Measurements from ENCODE around the gene FHL2.

Gene FHL2

DNA sequence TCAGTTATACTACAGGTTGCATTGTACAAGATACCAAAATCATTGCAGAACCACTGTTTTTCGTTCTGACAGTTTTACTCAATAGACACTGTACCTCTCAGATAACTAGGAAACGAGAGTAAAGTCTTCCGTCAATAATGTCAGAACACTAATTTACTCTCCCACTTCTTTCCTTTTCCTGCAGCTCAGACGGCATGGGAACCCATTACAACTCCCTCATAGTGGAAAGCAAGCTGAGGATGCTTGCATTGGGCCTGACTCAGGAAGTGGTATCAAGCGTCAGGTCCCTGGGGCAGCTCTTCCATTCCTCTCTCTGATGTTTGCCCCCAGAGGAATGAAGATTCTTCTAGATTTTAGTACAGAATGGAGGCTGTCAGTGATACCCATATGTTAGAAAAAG, 23.9 kb upstream of the FHL2 start:
- no peak for DNase-seq (ENCODE audit: extremely low read depth in 1 of 2, low read depth in 1 of 2)

- no peak for DNase-seq (ENCODE audit: extremely low read depth in 1 of 2, low read depth in 1 of 2)
These were observed 22.2 kb upstream of the FHL2 start for GRCh38 chr2:105421053-105421452.

DNA sequence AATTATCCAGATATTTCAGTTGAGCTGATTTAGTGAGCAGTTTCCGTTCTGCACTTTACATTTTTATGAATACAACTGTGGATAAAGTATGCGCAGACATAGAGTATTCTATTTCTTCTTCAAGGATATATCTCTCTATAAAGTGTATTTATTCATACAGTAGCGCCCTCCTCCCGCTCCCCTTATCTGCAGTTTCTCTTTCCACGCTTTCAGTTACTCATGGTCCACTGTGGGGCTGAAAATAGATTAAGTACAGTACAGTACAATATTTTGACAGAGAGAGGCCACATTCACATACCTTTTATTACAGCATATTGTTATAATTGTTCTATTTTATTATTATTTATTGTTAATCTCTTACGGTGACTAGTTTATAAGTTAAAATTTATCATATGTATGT, 19.7 kb upstream of the FHL2 start:
- DNase-seq (ENCODE audit: extremely low read depth in 1 of 2, low read depth in 1 of 2): no peak

- no peak for DNase-seq (ENCODE audit: extremely low read depth in 1 of 2, low read depth in 1 of 2)
These were observed 19.1 kb upstream of the FHL2 start for GRCh38 chr2:105417857-105418436.

DNA sequence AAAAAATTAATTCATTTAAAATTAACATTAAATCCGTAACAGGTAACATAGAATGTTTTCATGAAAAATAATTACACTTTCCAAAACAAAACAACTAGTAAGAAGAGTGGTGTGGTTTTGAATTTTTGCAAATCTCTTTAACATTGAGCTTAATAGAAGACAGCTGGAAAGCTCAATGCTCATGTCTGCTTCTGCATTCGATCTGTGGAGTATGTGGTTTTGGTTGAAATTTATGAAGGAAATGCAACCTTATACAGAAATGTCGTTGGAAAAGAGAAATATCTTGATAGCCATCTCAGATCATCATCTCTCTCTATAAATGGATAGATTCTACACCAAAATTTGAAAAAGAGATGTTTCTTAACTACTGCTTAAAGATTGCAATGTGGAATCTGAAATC, 17.3 kb upstream of the FHL2 start:
- no peak for DNase-seq (ENCODE audit: extremely low read depth in 1 of 2, low read depth in 1 of 2)

- no peak for DNase-seq (ENCODE audit: extremely low read depth in 1 of 2, low read depth in 1 of 2)
These were observed 16.2 kb upstream of the FHL2 start for GRCh38 chr2:105415007-105415406.

- no peak for DNase-seq (ENCODE audit: extremely low read depth in 1 of 2, low read depth in 1 of 2)
These were observed 14.4 kb upstream of the FHL2 start for GRCh38 chr2:105413206-105413605.

GRCh38 chr2:105412584-105412983, 13.7 kb upstream of the FHL2 start:
- DNase-seq (ENCODE audit: extremely low read depth in 1 of 2, low read depth in 1 of 2): no peak

DNA sequence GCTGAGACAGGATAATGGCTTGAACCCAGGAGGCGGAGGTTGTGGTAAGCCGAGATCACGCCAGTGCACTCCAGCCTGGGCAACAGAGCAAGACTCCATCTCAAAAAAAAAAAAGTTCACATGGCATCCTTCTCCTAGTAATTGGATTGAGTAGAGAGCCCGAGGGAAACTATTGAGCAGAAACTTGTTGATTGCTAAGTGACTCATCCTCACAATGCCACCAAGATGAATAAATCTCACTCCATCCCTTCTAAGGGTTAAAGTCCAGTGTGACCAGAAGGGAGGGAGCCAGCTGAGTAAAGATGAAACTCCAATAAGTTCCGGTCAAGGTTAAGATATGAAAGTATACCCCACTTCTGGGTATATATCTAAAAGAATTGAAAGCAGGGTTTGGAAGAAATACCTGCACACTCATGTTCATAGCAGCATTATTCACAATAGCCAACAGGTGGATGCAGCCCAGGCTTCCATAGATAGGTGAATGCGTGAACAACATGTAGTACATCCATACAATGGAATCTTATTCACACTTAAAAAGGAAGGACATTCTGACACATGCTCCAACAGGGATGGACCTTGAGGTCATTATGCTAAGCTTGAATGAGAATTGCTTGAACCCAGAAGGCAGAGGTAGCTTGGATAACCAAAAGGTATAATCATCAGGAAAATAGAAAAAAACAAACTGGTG, 13.0 kb upstream of the FHL2 start:
- DNase-seq (ENCODE audit: extremely low read depth in 1 of 2, low read depth in 1 of 2): no peak

DNA sequence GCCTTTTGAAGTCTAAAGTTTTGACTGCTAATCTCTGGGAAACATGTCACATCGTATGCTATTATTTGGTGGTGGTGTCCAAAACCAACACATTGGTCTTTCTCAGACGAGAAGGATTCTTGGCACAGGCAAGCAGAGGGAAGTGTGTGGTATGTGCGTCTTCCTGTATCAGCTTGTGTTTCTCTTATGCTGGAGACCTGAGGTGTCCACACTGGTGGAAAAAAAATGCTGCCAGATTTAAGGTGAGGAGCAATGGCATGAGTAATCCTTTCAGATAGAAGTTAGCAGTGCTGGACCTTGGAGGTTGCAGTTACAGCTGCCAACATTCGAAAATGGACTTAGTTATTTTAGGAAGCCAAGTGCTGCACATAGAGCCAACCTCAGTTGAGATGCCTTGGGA, 11.7 kb upstream of the FHL2 start:
- no peak for DNase-seq (ENCODE audit: extremely low read depth in 1 of 2, low read depth in 1 of 2)

DNA sequence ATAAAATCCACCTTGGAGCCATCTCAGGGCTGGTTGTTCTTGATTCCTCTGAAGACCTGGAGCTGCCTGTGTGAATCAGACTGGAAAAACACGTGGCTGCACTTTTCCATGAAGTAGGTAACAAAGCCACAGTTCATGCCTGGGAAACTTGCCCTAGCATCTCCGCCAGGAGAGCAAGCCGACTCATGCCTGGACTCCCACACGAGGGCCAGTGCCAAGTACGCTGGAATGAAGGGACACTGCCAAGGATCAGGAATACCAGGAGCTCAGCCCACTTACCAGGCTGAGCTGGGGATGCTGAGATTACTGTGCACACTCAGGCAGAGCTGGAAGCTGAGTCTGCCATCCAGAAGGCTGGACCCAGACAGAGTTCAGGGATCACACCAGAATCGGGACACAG, 10.9 kb upstream of the FHL2 start:
- no peak for DNase-seq (ENCODE audit: extremely low read depth in 1 of 2, low read depth in 1 of 2)

DNA sequence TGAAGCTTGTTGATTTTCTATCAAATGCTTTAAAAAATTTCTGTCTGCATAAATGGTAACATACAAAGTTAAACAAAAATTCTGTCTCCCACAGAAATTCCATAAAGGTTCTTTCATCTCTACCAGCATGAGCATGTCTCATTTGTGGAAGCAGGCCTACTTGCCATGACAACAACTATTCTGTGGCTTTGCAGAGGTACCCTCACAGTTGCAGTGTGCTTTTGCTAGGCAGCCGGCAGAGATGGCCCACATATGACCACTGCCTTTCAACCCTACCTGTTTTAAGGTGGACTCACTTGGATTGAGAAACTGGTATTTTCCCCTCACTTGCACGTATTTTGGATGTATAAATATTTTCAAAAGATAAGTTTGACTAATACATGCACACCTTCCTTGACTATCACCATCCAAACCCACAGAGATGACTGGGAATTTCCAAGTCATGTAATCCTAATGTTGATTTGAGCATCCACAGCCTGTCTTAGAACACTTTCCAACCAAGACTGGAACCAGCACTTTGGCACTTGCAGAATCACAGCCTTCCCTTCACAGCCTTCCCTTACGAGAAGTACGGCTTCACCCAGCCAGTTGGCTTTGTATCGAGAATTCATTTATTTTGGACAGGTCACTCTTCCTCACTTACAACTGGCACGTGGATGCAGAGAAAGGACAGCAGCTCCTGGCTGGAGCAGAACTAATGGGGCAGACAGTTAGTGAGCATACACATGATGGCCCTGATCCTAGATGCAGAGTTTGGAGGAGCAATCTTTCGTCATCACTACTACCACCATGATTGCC, 9.3 kb upstream of the FHL2 start:
- DNase-seq (ENCODE audit: extremely low read depth in 1 of 2, low read depth in 1 of 2): no peak

DNA sequence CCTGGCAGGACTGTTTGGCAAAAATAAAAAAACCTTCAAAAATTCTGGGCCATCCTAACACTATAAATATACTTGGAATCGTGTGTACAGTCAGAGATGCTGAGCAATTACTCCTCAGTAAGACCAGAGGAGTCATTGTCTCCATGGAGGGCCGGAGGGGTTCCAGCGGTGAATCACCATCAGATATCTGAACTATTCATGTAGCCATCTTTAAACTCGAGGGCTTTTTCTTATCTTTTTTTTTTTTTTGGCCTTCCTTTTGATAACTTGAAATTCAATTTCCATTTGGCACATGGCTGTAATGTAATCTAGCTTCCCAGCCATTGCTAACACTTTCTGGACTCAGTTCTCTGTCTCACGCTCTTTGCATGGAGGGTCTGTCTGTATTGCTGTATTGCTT, 7.4 kb upstream of the FHL2 start:
- no peak for DNase-seq (ENCODE audit: extremely low read depth in 1 of 2, low read depth in 1 of 2)

GRCh38 chr2:105405291-105405690, 6.4 kb upstream of the FHL2 start:
- DNase-seq (ENCODE audit: extremely low read depth in 1 of 2, low read depth in 1 of 2): no peak

DNA sequence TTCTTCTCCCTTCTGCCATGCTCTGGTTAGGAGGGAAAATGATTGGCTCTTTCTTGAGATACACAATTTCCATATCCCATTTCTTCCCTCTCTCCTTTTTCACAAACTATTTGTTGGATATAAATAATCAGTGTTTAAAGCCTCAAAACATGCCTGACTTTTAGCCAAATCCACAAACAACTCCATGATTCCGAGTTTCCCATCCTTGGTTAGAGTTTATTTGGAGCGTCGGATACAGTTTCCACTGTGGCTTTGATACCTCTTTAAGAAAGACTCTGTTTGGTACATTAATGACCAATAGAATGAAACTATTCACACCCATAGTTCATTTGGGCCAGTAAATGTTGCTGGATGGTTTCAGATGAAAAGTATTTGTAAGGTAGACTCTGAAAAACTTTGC, 5.9 kb upstream of the FHL2 start:
- no peak for DNase-seq (ENCODE audit: extremely low read depth in 1 of 2, low read depth in 1 of 2)

DNA sequence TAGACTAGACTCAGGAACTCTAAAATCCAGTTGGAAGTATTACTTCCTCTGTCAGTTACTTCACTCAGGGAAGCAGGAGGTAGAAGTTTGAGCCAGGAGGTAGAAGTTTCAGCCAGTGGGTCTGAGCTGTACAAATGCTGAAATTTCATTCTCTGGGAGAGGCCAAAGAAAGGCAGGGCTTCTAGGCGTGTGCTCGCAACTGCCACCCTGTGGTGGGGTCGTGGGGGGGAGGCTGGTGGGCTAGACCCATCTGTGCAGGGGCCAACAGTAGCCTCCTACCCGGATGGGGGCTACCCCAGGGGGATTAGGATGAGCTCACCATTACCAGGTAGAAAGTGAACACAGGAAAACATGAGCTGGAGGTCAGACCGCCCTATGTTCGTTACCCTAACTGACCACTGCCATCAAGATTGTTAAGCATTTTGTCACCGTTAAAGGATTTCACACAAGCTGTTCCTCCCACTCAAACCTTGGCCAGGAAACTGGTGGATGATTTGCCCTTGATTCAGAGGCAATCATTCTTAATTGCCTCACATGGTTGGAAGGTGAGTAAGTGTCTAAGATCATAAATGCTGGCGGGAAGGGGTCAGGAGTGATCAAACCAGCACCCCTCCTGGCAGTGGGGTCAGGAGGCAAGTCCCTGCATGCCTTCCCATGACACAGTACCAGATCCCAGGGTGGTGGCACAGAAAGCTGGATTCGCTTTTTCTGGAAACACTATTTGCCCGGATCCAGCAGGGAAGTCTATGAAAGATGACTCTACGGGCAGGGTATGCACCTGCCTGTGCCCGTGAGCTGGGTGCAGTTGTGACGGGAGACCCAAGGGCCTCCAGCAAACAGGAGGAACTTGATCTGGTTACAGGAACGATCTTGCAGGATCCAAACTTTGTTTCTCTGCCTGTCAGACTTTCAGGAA, 5.2 kb upstream of the FHL2 start:
- DNase-seq (ENCODE audit: extremely low read depth in 1 of 2, low read depth in 1 of 2): no peak

DNA sequence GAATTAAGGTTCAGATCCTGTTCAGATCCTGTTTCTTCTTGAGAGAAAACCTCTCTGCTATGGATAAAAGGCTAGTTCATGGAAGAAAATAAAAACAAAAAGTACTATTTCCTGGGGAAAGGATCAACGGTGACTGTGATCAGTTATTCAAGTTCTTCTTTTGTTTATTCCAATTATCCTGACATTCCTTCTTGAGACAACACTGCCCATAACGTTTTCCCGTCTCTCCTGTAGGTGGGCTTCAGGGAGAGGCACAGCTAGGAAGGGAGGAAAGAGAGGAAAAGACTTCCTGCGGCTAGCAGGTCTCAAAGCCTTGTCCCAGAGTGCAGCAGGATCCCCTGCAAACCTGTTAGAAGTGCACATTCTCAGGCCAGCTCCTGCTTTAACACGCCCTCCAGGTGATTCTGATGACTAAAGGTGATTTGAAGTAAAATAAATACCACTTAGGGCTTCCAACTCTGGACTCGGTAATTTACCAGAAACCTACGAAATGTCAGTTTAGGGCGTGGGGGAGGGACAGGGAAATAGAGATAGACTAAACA, 4.5 kb upstream of the FHL2 start:
- no peak for DNase-seq (ENCODE audit: extremely low read depth in 1 of 2, low read depth in 1 of 2)

DNA sequence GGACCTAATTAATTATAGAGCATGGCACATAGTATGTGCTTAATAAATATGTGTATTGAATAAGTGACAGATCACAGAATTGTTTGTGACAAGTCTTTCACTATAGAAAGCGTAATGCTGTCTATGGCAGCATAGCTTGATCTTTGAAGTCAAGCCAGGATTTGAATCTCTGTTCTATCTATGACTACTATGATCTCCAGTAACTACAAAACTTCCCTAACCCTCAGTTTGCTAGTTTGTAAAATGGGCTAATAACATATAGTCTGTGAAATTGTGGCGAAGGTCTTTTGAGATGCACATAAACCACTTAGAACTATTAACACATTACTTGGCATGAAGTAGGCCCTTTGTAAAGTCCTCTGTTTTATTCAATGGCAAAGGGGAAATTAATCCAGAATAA, 4.0 kb upstream of the FHL2 start:
- DNase-seq (ENCODE audit: extremely low read depth in 1 of 2, low read depth in 1 of 2): no peak

DNA sequence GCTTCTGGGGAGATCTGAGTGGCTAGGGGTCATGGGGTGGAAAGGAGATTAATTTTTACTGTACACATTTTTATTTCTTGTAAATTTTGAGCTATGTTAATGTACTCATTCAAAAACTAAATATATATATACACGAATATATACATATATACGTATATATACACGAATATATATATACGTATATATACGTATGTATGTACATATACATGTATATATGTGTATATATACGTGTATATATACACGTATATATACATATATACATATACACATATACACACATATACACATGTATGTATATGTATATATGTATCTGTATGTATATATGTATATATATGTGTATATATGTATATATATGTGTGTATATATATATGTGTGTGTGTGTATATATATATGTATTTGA, 3.0 kb upstream of the FHL2 start:
- no peak for DNase-seq (ENCODE audit: extremely low read depth in 1 of 2, low read depth in 1 of 2)

- no peak for DNase-seq (ENCODE audit: extremely low read depth in 1 of 2, low read depth in 1 of 2)
These were observed 1.3 kb upstream of the FHL2 start for GRCh38 chr2:105400138-105400540.

Measured in activated CD8-positive, alpha-beta memory T cell treated with anti-CD3 and anti-CD28 coated beads for 1 hour (primary cell).